IPS DF 4.7 (cell line): ENCODE measurements around the gene SYT7.

ENCODE experiments used
- DNase-seq: peaks from one replicate; pipeline ENCODE4 v3.0.0-alpha.2; 2013; ENCODE audit warnings: low spot score; ENCODE audit errors: extremely low read depth

Gene SYT7

DNA sequence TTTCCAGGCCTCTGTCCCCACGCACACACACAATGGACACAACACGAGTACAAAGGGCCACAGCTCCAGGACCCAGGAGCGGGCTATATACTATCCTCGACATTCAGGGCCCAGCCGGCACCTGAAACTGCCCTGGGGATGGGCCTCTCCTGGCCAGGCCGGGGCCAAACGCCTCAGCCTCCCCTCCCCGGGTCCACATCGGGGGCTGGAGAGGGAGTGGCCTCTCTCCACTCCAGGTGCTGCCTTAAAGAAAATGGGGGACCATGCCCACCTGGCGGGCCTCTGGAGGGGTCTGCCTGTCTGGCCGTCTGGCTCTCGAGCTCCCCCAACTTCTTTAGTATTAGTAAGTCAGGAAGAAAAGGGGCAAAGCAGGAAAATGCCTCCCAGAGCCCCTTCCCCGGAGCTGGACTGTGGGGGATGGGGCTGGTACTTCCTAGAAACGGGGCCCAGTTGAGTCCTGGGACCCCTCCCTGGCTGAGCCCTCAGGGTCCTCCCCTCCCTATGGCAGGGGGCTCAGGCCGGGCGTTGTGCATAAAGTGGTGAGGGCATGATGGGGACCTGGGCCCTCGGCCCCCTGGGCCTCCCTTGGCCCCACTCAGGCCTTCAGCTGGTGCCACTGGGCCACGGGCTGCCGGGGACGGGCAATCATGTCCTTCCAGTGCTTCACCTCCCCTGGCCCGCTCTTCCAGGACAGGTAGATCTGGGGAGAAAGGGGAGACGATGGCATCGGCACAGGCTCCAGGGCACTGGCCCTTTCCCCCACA is 62.7 kb downstream of the SYT7 start:
- DNase-seq, result no peak

DNA sequence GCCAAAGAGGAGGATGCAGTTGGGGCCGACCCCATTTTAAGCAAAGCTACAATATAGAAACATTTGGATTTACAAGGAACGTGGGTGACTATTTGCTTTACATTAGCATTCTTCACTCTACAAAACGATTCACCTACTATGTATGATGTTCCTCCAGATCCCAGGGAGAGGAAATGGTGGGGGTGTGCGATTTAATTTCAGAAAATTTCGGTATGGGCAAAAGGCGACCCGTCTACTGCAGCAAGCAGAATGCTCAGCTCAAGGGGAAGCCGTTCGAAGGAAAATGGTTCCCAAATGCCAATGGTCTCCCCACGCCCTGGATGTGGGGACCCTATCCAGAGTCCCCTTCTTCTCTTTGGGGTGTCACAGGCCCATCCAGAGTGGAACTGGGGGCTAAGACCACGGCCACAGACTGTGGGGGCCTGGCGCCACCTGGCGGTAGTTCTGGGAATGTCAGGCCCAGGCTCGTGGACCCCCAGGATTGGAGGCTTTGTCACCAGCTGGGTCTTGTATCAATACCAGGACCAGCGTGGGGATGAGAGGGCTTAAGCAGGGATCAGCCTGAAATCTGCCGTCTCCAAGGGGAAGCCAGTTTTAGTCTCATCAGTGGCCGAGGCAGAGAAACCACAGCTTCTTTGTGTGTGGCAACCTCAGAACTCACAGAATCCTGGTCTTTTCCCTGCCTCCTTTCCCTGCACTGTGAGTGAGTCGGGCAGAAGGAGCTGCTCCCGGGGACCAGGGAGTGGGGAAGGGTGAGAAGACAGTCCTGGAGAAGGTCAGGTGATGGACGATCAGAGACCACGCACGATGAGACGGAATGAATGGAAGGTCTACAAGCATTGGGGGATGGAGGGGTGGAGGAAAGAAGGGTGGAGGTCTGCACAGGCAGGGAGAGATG is 64.0 kb downstream of the SYT7 start:
- DNase-seq, result no peak

DNA sequence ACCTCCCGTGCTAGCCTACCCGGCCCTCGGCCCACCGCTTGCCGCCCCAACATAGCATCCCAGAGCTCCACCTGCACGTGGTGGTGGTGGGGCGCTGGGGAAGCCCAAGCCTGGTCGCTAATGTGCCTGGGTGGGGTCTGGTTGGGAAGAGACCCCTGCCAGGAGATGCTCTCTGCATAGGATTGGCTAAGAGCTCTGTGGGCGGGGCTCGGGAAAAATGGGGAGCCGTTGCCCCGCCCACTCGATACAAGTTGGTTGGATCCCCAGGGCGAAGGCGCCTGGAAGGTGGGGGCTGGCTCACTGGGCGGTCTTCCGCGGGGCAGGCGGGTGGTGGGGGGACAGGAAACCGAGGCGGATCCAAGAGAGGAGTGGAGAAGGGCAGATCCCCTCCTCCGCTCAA is 64.7 kb downstream of the SYT7 start:
- DNase-seq, result no peak

DNA sequence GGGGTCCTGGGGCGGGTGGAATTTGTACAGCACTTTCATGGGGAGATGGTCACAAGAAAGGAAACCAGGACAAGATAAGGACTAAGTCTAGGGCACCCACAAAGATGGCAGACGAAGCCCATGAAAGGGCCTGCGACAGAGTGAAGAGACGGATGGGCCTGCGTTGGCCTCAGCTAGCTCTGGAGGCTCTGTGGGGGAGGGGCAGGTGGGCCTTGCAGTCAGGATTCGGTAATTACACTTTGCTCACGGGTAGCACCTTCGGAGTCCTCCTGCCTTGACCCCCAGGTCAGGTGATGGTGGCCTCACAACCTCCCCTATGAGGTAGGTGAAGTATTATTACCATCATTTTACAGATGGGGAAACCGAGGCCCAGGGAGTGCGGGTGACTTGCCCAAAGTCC is 65.2 kb downstream of the SYT7 start:
- no peak for DNase-seq

DNA sequence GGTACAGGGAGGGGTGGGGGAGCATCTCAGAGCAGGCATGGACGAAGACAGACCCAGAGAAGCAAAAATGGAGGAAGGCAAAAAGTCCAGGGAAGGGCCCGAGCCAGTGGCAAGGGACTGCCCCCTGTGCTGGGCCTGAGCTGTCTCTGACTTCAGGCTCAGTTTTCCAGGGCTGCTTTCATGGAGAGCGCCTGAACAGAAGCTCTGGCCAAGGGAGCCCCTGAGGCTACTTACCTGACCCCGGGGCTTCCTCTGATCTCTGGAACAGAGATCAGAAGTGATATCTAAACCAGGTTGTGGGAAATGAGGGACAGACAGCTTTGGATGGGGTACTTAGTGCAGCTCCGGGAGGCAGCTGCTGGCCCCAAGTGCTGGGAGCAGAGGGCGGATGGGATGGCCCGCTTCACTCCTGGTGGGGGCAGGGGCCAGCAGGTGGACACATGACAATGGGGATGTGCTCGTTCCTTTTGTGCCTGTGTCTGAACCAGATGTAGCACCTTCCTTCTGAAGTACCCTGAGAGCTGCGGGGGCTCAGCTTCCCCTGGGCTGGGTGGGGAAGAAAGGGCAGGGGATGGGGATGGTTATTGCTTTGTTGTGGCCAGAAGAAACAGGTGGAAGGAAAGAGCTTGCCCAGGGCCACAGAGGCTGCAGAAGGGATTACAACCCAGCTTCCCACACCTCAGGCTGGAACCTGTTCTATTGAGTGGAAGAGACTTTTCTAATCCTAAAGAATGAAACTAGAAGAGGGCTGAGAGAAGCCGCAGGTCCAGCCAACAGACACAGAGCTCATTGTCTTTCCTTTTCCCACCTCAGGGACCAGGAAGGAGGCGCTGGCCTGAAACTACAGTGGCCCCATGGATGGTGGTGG is 66.6 kb downstream of the SYT7 start:
- no peak for DNase-seq

DNA sequence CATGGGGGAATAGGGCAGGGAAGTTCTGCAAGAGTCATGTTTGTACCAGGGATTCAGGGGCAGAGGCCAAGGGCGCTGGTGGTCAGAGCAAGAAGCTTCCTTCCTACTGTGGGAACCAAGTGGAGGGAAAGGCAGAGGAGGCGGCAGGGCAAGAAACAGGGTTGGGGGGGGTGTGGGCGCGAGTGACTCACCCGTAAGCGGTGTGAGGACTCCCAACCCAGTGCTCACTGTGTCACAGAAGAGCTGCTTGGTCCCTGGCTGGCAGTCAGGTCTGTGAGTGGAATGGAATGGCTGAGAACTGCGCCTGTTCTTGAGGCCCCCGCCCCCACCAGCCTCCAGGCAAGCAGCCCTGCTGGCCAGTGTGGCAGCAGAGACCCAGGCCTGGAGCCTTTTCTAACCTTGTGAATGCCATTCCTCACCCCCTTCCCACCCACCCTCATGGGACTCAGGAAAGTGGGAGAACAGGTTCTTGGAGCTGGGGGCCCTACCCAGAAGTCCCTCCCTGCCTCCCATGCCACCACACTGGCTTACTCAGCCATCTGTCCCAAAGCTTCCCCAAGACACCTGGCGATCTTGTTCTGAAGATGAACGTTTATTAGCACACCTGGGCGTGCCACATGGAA is 67.6 kb downstream of the SYT7 start:
- no peak for DNase-seq

DNA sequence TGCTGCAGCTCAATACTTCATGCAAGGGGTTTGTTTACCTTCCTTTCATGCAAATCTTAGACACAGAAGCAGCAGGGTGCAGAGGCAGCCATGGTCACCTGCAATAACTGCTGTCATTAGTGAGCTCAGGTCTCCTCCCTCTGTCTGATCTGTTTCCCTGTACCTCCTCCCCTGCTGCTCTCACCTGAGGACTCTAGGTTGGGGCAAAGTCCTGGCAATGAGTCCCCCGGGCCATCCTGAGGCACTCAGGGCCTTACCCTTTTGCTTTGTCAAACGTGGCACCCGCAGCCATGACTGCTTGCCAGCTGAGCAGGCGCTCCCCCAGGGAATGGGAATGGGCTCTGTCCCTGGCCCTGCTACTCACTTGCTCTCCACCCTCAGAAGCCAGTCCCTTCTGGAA is 68.4 kb downstream of the SYT7 start:
- no peak for DNase-seq

DNA sequence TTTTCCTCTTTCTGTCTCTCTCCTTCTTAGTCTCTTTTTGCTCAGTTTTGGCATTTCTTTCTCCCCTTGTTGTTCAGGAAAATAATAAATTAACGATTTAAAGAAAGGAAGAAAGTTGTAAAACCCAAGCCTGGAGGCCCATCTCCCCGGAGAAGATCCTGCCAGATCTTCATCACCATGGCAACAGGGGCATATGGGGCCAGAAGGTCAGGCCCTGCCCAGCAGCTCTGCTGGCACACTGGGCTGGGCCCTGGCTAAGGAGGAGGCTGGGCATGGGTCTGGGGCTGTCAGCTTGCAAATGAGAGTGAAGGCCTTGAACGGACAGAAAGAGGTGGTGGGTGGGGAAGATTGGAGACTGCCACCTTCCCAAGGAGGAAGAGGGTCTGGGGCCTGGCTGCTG is 69.5 kb downstream of the SYT7 start:
- DNase-seq, result no peak

DNA sequence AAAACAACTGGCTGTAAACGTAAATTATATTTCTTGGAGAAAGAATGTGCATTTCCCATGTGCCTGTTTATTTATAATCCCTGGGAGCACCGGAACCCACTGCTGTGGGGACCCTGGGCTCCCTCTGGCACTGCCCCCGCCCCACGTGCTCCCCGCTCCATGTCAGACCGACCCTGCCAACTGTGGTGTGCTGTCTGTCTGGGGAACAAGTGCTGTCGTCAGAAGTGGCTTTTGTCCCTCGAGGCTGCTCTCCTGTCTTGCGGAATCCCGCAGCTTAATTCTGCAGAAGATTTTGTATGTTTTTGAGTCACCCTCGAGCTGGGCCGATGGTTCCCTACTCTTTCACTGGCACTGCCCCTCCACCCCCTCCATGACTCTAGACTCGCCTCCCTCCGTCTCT is 69.9 kb downstream of the SYT7 start:
- DNase-seq, result no peak

DNA sequence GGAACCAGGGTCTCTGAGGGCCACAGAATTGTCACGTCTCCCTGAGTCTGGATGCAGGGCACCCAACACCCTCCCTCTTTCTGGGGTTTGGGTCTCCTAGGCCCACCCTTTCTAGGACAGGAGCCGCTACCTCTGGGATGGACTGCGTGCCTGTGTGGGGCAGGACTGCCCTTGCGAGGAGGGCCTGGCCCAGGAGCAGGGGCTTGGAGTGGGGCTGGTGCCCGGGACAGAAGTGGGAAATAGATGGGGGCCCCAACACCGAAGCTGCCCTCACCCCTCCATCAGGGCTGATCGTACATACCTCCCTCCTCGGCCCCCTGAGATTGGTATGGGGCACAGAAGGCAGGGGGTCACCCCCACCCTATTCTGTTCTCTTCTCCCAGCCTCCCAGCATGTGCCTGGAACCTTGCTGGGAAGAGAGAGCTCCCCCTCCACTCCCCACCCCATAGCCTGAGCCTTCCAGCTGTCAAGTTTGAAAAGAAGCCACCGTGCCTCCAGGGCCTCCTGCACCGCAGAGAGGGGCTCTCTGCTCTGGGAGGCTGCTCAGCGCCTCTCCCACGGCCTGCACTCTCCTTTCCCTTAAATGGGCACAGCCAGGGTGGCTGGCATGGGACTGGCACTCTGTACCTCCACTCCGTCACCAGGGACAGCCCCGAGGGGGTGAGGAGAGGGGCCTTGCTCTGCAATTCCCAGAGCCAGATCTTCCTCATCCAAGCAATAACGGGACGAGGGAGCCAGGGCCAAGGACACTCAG is 70.5 kb downstream of the SYT7 start:
- no peak for DNase-seq

DNA sequence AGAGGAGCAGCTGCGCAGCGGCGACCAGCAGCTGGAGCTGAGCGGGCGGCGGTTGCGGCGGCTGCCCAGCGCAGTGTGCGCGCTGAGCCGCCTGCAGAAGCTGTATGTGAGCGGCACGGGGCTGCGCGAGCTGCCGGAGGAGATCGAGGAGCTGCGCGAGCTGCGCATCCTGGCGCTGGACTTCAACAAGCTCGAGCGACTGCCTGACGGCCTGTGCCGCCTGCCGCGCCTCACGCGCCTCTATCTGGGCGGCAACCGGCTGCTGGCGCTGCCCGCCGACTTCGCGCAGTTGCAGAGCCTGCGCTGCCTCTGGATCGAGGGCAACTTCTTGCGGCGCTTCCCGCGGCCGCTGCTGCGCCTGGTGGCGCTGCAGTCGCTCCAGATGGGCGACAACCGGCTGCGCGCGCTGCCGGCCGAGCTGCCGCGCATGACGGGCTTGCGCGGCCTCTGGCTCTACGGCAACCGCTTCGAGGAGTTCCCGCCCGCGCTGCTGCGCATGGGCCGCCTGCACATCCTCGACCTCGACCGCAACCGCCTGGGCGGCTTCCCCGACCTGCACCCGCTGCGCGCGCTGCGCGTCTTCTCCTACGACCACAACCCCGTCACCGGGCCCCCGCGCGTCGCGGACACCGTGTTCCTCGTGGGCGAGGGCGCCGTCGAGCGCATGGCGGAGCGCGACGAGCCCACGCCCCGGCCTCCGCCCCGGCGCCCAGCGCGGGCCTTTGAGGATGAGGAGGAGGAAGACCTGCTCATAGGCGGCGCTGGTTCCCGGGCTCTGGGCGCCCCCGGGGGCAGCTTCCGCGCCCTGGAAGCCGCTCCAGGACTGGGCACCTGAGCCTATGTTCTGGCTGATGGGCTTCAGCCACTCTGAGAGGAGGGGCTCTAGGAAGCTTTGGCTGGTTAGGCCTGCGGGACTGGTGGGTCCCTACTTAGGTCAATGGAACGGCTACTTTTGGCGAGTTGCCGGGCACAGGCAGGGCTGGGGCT is 71.5 kb downstream of the SYT7 start:
- no peak for DNase-seq

DNA sequence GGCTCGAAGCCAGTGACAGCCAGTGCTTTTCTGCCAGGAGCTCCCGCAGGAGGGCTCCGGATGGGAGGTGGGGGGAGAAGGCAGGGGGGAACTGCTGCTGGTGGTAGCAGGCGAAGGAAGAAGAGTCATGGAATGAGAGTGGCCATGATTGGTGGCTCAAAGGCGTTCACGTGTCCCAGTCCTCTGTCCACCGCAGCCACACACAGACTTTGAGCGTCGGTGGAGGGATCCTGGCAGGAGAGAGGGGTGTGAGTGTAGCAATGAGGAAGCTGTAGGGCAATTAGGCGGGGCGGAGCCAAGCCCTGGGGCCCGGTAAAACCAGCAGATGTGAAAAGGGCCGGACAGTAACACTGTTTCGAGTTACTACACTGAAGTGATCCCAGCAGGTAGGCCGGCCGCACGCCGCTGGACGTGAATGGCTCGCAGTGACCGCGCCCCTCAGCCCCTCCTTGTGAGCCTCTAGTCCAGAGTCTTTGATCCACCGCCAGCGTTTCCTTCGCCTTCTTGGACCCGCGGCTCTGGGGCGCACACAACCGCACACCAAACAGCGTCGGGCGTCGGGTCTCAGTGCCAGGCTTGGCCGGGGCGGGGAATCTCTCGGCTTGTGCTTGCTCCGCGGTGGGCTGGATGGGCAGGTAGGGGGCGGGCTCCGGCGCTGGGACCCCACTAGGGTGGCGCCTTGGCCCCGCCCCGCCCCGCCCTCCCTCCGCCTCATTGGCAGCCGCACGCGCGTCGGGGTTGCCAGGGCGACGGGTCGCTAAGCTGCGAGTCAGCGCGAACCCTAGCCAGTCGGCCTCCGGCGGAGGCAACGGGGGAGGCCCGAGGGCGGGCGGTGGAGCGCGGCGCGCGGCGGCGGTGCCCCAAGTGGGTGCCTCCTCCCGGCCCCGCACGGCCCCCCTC is 72.7 kb downstream of the SYT7 start, which contains the start of gene LRRC10B:
TSS of gene LRRC10B (plus strand) at position 788 of the 900 bp plus-strand sequence. CDS start 250 bp downstream, outside the sequence.
- DNase-seq, result no peak

DNA sequence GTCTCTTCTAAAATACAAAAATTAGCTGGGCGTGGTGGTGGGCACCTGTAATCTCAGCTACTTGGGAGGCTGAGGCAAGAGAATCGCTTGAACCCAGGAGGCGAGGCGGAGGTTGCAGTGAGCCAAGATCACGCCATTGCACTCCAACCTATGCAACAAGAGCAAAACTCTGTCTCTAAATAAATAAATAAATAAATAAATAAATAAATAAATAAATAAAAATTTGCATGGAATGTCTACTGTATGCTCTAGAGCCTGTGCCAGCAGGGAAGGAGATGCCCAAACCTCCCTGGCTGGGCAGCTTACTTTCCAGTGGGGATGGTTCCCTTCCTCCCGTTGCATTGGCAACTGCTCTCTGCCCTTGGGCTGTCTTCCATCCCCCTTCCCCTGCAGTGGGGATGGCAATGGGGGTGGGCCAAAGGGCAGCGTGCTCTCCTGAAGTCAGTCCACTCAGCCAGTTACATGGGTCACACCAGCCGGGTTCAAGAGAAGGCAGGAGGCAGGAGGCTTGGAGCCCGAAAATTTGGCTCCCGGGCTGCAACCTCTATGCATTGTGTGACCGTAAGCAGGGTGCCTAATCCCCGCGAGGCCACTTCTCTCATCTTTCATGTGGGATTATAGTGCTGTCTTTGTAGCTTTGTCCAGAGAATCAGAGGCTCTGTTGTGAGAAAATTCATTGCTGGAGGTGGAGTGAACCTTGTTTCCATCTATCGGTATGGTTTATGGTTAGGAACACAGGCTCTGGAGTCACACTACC is 73.7 kb downstream of the SYT7 start:
- DNase-seq, result no peak

DNA sequence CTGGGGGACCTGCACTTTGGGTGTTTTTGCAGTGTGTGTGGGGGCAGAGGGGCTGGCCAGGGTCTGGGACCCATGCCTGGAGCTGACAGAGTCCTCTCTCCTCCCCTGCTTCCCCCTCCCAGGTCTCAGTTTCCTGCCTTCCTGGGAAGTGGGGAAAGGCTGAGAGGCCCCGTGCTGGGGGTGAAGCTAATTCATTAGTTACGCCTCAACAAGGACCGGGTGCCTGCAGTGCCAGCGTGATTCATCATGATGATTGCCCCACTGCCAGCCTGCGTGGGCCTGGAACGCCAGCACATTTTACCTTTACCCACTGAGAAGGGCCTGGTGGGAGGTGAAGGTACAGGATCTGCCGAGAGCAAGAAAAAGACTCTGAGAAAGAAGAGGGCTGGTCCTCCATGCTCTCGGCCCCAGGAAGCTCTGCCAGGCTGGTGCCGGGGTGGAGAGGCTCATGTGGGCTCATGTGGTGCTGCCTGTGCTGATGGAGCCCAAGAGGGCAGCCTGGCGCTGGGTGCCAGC is 75.2 kb downstream of the SYT7 start:
- no peak for DNase-seq

DNA sequence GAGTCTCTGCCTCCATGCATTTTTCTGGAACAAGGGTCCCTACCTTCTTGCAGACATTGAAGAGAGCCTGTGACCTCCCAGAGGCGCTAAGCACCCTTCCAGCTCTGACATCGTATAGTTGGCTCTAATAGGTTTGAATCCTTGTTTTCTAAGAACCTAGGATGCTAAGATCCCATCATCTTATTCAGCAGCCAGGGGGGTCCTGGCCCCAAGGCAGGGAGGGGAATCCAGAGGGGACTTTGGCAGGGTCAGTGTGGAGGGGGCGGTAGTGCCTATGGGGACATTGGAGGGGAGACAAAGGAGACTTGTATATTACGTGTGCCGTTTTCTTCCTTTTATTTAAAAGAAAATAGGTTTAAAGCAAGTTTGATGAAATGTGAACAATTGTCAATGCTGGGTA is 75.8 kb downstream of the SYT7 start:
- DNase-seq, result no peak

DNA sequence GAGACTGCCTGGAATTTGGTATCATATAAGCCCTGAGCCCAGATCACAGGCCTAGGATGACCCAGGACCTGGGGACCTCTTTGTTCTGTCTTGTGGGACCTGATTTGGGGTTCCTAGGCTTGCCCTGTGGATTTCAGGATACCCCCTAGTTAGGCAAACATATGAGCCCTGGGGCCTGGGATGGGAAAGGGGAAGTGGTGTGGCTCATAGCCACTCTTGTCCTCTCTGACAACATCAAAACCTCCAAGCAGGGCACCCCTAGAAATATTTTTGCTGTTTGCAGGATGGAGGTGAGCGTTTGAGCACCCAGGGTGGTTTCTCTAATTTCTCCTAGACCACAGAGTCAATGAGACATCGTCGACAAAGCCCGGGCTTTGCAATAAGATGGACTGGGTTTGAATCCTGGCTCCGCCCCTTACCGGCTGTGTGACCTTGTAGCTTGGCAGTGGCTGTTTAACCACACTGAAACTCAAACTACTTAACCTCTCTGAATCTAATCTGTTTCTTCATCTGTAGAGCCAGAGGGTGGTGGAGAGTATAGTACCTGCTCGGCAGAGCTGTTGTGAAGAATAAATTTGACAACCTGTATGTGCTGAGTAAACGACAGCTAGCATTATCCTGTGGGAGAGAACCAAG is 77.6 kb downstream of the SYT7 start:
- DNase-seq, result no peak

DNA sequence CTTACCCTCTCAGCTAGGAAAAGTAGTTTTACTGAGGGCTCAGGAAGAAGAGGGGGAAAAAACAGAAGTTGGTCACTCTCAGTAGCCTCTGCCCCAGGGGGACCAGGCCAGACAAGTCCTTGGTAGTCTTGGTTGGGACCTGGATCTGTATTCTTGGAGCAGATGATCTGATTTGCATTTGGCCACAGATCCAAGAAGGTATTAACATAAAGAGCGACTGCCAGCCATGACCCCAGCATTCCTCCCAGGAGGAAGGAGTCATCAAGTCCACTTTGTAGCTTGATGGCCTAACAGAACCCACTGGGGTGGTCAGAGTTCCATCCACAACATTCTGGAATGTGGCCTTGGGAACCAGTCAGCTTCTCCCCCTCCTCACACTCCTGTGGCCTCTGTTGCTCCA is 78.4 kb downstream of the SYT7 start:
- no peak for DNase-seq
